T-cell (primary cell): ENCODE measurements around the gene BNC2. TPM values are rescaled to one million over a fixed set of nuclear protein-coding genes. Genes with fewer than 3 reads are reported as not detected.

Experiments
- ATAC-seq, 4 experiments: fragments of 200-7000 bp in 3 of 4; fragments of 150-1000 bp in 1 of 4; cut with Tn5 transposase; replicated peaks in 1 of 4; 1 replicate in 3 of 4; 2 replicates in 1 of 4; pipeline ENCODE4 v1.10.0; 2021; ENCODE audit warnings: moderate library complexity in 3 of 4, mild to moderate bottlenecking in 2 of 4, moderate number of reproducible peaks in 1 of 4
- CTCF ChIA-PET, 2 donors: fragments of 300-600 bp; sonication (Branson Sonifier 250); formaldehyde crosslinking; loops; one replicate each; lab custom pipeline; 2022; ENCODE audit warnings: antibody characterized with exemption in 2 of 2; lab: Charles Lee
- POLR2A ChIA-PET, 2 donors: fragments of 300-600 bp; sonication (Branson Sonifier 250); formaldehyde crosslinking; loops; one replicate each; lab custom pipeline; 2022; ENCODE audit warnings: antibody characterized with exemption in 2 of 2; lab: Charles Lee
- DNase-seq, 35 experiments: peaks; one replicate each; pipeline versions ENCODE4 v3.0.0 to v3.0.0-alpha.2; 2013 to 2023
- H3K27ac ChIP-seq: one replicate; pipeline ENCODE4 v1.5.1; 2013; ENCODE audit warnings: low read length
- H3K27me3 ChIP-seq, 2 experiments: replicated peaks in 1 of 2; 1 replicate in 1 of 2; 2 replicates in 1 of 2; pipeline versions ENCODE4 v1.6.1 to v1.7.0; 2013; ENCODE audit warnings: low read length in 1 of 2, mixed read lengths in 1 of 2; ENCODE audit not compliant: control insufficient read depth in 2 of 2, insufficient read depth in 2 of 2; ENCODE audit errors: extremely low read depth in 1 of 2
- H3K36me3 ChIP-seq, 2 donors: 1 replicate in 1 of 2; 2 replicates in 1 of 2; pipeline versions ENCODE4 v1.6.1 to v1.7.0; 2013; ENCODE audit warnings: low read length in 1 of 2; ENCODE audit not compliant: control insufficient read depth in 2 of 2, insufficient read depth in 1 of 2; ENCODE audit errors: extremely low read depth in 1 of 2
- H3K4me1 ChIP-seq, 2 experiments: 1 replicate in 1 of 2; 2 replicates in 1 of 2; pipeline versions ENCODE4 v1.6.1 to v1.7.0; 2013; ENCODE audit warnings: low read length in 2 of 2, mixed read lengths in 1 of 2; ENCODE audit not compliant: insufficient read depth in 2 of 2, control insufficient read depth in 1 of 2; ENCODE audit errors: extremely low read depth in 1 of 2
- H3K4me3 ChIP-seq, 2 donors: 1 replicate in 1 of 2; 2 replicates in 1 of 2; pipeline versions ENCODE4 v1.5.1 to v1.7.0; 2013; ENCODE audit warnings: mild to moderate bottlenecking in 2 of 2, low read length in 1 of 2, moderate library complexity in 1 of 2; ENCODE audit not compliant: control insufficient read depth in 1 of 2; ENCODE audit errors: extremely low read depth in 1 of 2
- H3K9me3 ChIP-seq: 2 replicates; pipeline ENCODE4 v1.7.0; 2013
- H3K27ac Mint-ChIP-seq, 2 donors: one replicate each; pipeline ENCODE4 v1.8.0; 2020 to 2021; ENCODE audit warnings: mild to moderate bottlenecking in 2 of 2, mixed read lengths in 2 of 2
- H3K27me3 Mint-ChIP-seq, 2 donors: one replicate each; pipeline ENCODE4 v1.8.0; 2021 to 2022; ENCODE audit warnings: mixed read lengths in 2 of 2
- H3K36me3 Mint-ChIP-seq: one replicate; pipeline ENCODE4 v1.8.0; 2021; ENCODE audit warnings: mixed read lengths
- H3K4me1 Mint-ChIP-seq, 3 donors: one replicate each; pipeline ENCODE4 v1.8.0; 2020 to 2022; ENCODE audit warnings: mixed read lengths in 3 of 3, mild to moderate bottlenecking in 1 of 3
- H3K4me3 Mint-ChIP-seq, 3 donors: one replicate each; pipeline ENCODE4 v1.8.0; 2020 to 2022; ENCODE audit warnings: mild to moderate bottlenecking in 3 of 3, mixed read lengths in 3 of 3, moderate library complexity in 3 of 3
- H3K9me3 Mint-ChIP-seq, 3 donors: one replicate each; pipeline ENCODE4 v1.8.0; 2020 to 2022; ENCODE audit warnings: mixed read lengths in 3 of 3
- WGBS: methylation state at CpG from one replicate; pipeline ENCODE4 v1.1.5; 2013; ENCODE audit warnings: missing lambda C conversion rate; ENCODE audit not compliant: insufficient coverage; 5-methylcytosine and 5-hydroxymethylcytosine counted together
- total RNA-seq, 35 experiments: library from RNA in 6 of 35; stranded (reverse) in 6 of 35; fragments of 120-200 nt in 1 of 35; gene quantifications; one replicate each; pipeline versions ENCODE4 v1.2.1 to v1.2.4 and lab custom pipeline; 2013 to 2026

Gene BNC2
- total RNA-seq, 5 donors from 2014 or later (not counting 1 experiment from before 2014, with no cell fraction given) = 0.03 to 2.1 (median 0.57) TPM

- no peak overlapping the region for H3K4me3 Mint-ChIP-seq
- Histone ChIP-seq H3K9me3 (no peaks in the 10 kb centered on the region), H3K4me3 (no peak overlapping the region), H3K27me3 (no peaks in the 10 kb centered on the region), H3K36me3 (no peaks in the 10 kb centered on the region), H3K4me1 (no peaks in the 10 kb centered on the region), H3K27ac (no peak overlapping the region)
- no CpG with 5 or more reads among the region's 1 CpG for WGBS
- no peaks in the 10 kb centered on the region for H3K4me1 Mint-ChIP-seq
- ChIA-PET CTCF (no interaction called here), POLR2A (no interaction called here)
- ATAC-seq = no peak
- no peaks in the 10 kb centered on the region for H3K36me3 Mint-ChIP-seq
- H3K27ac Mint-ChIP-seq = no peak overlapping the region
- DNase-seq = no peak
- H3K27me3 Mint-ChIP-seq = no peaks in the 10 kb centered on the region
- H3K9me3 Mint-ChIP-seq = peaks cover 7 to 16% (median 12%) of the 10 kb centered on the region in 3 donors
Observed at GRCh38 chr9:16613051-16613450, 257.4 kb downstream of the BNC2 start.

GRCh38 chr9:16612627-16613026, 257.8 kb downstream of the BNC2 start:
- POLR2A ChIA-PET = no interaction called here
- Histone ChIP-seq H3K4me1 (no peaks in the 10 kb centered on the region), H3K27me3 (no peaks in the 10 kb centered on the region), H3K27ac (no peak overlapping the region), H3K9me3 (no peaks in the 10 kb centered on the region), H3K36me3 (no peaks in the 10 kb centered on the region), H3K4me3 (no peak overlapping the region)
- 60% methylated on average over 1 of the region's 1 CpG for WGBS
- H3K27ac Mint-ChIP-seq = no peak overlapping the region
- CTCF ChIA-PET = no interaction called here
- H3K36me3 Mint-ChIP-seq = no peaks in the 10 kb centered on the region
- H3K27me3 Mint-ChIP-seq = no peaks in the 10 kb centered on the region
- H3K9me3 Mint-ChIP-seq = peaks cover 7 to 16% (median 12%) of the 10 kb centered on the region in 3 donors
- DNase-seq = no peak
- H3K4me1 Mint-ChIP-seq = no peaks in the 10 kb centered on the region
- H3K4me3 Mint-ChIP-seq = no peak overlapping the region
- no peak for ATAC-seq

GRCh38 chr9:16611983-16612382, 258.5 kb downstream of the BNC2 start:
- no peaks in the 10 kb centered on the region for H3K9me3 ChIP-seq
- H3K36me3 ChIP-seq = no peaks in the 10 kb centered on the region
- H3K27ac Mint-ChIP-seq = no peak overlapping the region
- H3K36me3 Mint-ChIP-seq = no peaks in the 10 kb centered on the region
- no peak for ATAC-seq
- H3K4me1 ChIP-seq = no peaks in the 10 kb centered on the region
- DNase-seq = no peak
- no peaks in the 10 kb centered on the region for H3K27me3 Mint-ChIP-seq
- H3K4me3 Mint-ChIP-seq = no peak overlapping the region
- ChIA-PET CTCF (no interaction called here), POLR2A (no interaction called here)
- no CpG with 5 or more reads among the region's 2 CpGs for WGBS
- no peaks in the 10 kb centered on the region for H3K4me1 Mint-ChIP-seq
- no peak overlapping the region for H3K27ac ChIP-seq
- peaks cover 7 to 16% (median 12%) of the 10 kb centered on the region in 3 donors for H3K9me3 Mint-ChIP-seq
- H3K27me3 ChIP-seq = no peaks in the 10 kb centered on the region
- H3K4me3 ChIP-seq = no peak overlapping the region

GRCh38 chr9:16611001-16611400, 259.5 kb downstream of the BNC2 start:
- H3K36me3 Mint-ChIP-seq = no peaks in the 10 kb centered on the region
- WGBS = no CpG with 5 or more reads among the region's 4 CpGs
- H3K4me1 Mint-ChIP-seq = no peaks in the 10 kb centered on the region
- Histone ChIP-seq H3K4me3 (no peak overlapping the region), H3K27me3 (no peaks in the 10 kb centered on the region), H3K4me1 (no peaks in the 10 kb centered on the region), H3K36me3 (no peaks in the 10 kb centered on the region), H3K27ac (no peak overlapping the region), H3K9me3 (no peaks in the 10 kb centered on the region)
- CTCF ChIA-PET = no interaction called here
- POLR2A ChIA-PET = no interaction called here
- no peak overlapping the region for H3K27ac Mint-ChIP-seq
- H3K9me3 Mint-ChIP-seq = peaks cover 7 to 16% (median 12%) of the 10 kb centered on the region in 3 donors
- DNase-seq = no peak
- no peaks in the 10 kb centered on the region for H3K27me3 Mint-ChIP-seq
- H3K4me3 Mint-ChIP-seq = no peak overlapping the region
- ATAC-seq = no peak

GRCh38 chr9:16610538-16610937, 259.9 kb downstream of the BNC2 start:
- Histone ChIP-seq H3K27ac (no peak overlapping the region), H3K4me1 (no peaks in the 10 kb centered on the region), H3K4me3 (no peak overlapping the region), H3K27me3 (no peaks in the 10 kb centered on the region), H3K36me3 (no peaks in the 10 kb centered on the region), H3K9me3 (no peaks in the 10 kb centered on the region)
- H3K4me3 Mint-ChIP-seq = no peak overlapping the region
- H3K27ac Mint-ChIP-seq = no peak overlapping the region
- H3K27me3 Mint-ChIP-seq = no peaks in the 10 kb centered on the region
- peaks cover 7 to 16% (median 12%) of the 10 kb centered on the region in 3 donors for H3K9me3 Mint-ChIP-seq
- no peaks in the 10 kb centered on the region for H3K4me1 Mint-ChIP-seq
- ChIA-PET CTCF (no interaction called here), POLR2A (no interaction called here)
- DNase-seq = no peak
- no peaks in the 10 kb centered on the region for H3K36me3 Mint-ChIP-seq
- no CpG with 5 or more reads among the region's 3 CpGs for WGBS
- no peak for ATAC-seq

- DNase-seq = no peak
- no peak overlapping the region for H3K27ac ChIP-seq
- no peak for ATAC-seq
- no peaks in the 10 kb centered on the region for H3K4me1 ChIP-seq
- no peaks in the 10 kb centered on the region for H3K36me3 ChIP-seq
- no peaks in the 10 kb centered on the region for H3K27me3 ChIP-seq
- POLR2A ChIA-PET = interaction anchor here in 1 of 2 donors (0.6 to 0.7 kb wide), 2 partner anchors 281 to 628 kb away, joined by 3 to 5 read pairs; no protein-coding TSS in a partner anchor
- no peaks in the 10 kb centered on the region for H3K36me3 Mint-ChIP-seq
- H3K27me3 Mint-ChIP-seq = no peaks in the 10 kb centered on the region
- CTCF ChIA-PET = no interaction called here
- no peak overlapping the region for H3K4me3 ChIP-seq
- H3K9me3 ChIP-seq = no peaks in the 10 kb centered on the region
- no peak overlapping the region for H3K27ac Mint-ChIP-seq
- peaks cover 10 to 18% (median 11%) of the 10 kb centered on the region in 3 donors for H3K9me3 Mint-ChIP-seq
- WGBS = 89% methylated on average over 1 of the region's 2 CpGs
- H3K4me3 Mint-ChIP-seq = no peak overlapping the region
- no peaks in the 10 kb centered on the region for H3K4me1 Mint-ChIP-seq
Observed at GRCh38 chr9:16608906-16609305, 261.6 kb downstream of the BNC2 start.

- Histone ChIP-seq H3K27ac (no peak overlapping the region), H3K36me3 (no peaks in the 10 kb centered on the region), H3K27me3 (no peaks in the 10 kb centered on the region), H3K4me1 (no peaks in the 10 kb centered on the region), H3K9me3 (no peaks in the 10 kb centered on the region), H3K4me3 (no peak overlapping the region)
- no peaks in the 10 kb centered on the region for H3K27me3 Mint-ChIP-seq
- CTCF ChIA-PET = no interaction called here
- H3K9me3 Mint-ChIP-seq = peaks cover 4 to 5% (median 5%) of the 10 kb centered on the region in 3 donors
- H3K36me3 Mint-ChIP-seq = no peaks in the 10 kb centered on the region
- no peak overlapping the region for H3K27ac Mint-ChIP-seq
- POLR2A ChIA-PET = no interaction called here
- no CpG with 5 or more reads among the region's 2 CpGs for WGBS
- ATAC-seq (no peak), DNase-seq (no peak)
- H3K4me3 Mint-ChIP-seq = no peak overlapping the region
- no peaks in the 10 kb centered on the region for H3K4me1 Mint-ChIP-seq
Observed at GRCh38 chr9:16602494-16602893, 268.0 kb downstream of the BNC2 start.
